GM19452 (cell line): ENCODE data around the gene RTL5.

Source experiments
- ATAC-seq: cut with Tn5 transposase; IDR thresholded peaks from one replicate; pipeline ENCODE4 v1.9.1; 2021; ENCODE audit not compliant: unreplicated experiment

RTL5 gene

GRCh38 chrX:72130156-72130761, 1.5 kb downstream of the RTL5 start:
- ATAC-seq: no peak

GRCh38 chrX:72129661-72130060, 2.1 kb downstream of the RTL5 start:
- ATAC-seq: no peak

- ATAC-seq: no peak
Measured at GRCh38 chrX:72128881-72129280, 2.8 kb downstream of the RTL5 start.

GRCh38 chrX:72128183-72128834, 3.4 kb downstream of the RTL5 start:
- ATAC-seq: no peak

- no peak for ATAC-seq
Measured at GRCh38 chrX:72127332-72127731, 4.4 kb downstream of the RTL5 start.

- ATAC-seq: peak; percentile 61
Measured at GRCh38 chrX:72126539-72127140, 5.1 kb downstream of the RTL5 start.

- ATAC-seq: no peak
Measured at GRCh38 chrX:72126048-72126415, 5.7 kb downstream of the RTL5 start.

GRCh38 chrX:72125331-72126047, 6.2 kb downstream of the RTL5 start:
- no peak for ATAC-seq

- no peak for ATAC-seq
Measured at GRCh38 chrX:72124540-72125201, 7.0 kb downstream of the RTL5 start.

- ATAC-seq: no peak
Measured at GRCh38 chrX:72123471-72124185, 8.1 kb downstream of the RTL5 start.

GRCh38 chrX:72122621-72123337, 8.9 kb downstream of the RTL5 start:
- ATAC-seq: no peak

- ATAC-seq: no peak
Measured at GRCh38 chrX:72121383-72121782, 10.3 kb downstream of the RTL5 start.

GRCh38 chrX:72120837-72121236, 10.9 kb downstream of the RTL5 start:
- ATAC-seq: no peak

- no peak for ATAC-seq
Measured at GRCh38 chrX:72117636-72118210, 14.0 kb downstream of the RTL5 start.

- no peak for ATAC-seq
Measured at GRCh38 chrX:72115380-72115779, 16.3 kb downstream of the RTL5 start.

- ATAC-seq: no peak
Measured at GRCh38 chrX:72114807-72115206, 16.9 kb downstream of the RTL5 start.

- no peak for ATAC-seq
Measured at GRCh38 chrX:72114306-72114705, 17.4 kb downstream of the RTL5 start.

GRCh38 chrX:72113461-72113860, 18.3 kb downstream of the RTL5 start:
- ATAC-seq: no peak

GRCh38 chrX:72110876-72111708, 20.6 kb downstream of the RTL5 start:
- ATAC-seq: no peak
